H1 (cell line): ENCODE results near the gene NANOS3. TPM values are rescaled to one million over a fixed set of nuclear protein-coding genes. Genes with fewer than 3 reads are reported as not detected.

Experiments used
- CTCF ChIA-PET: fragments of 300-600 bp; sonication (Branson Sonifier 250); formaldehyde crosslinking; loops from one replicate; lab custom pipeline; 2021; ENCODE audit not compliant: partially characterized antibody; lab: Charles Lee
- POLR2A ChIA-PET: fragments of 300-600 bp; sonication (Branson Sonifier 250); formaldehyde crosslinking; loops from one replicate; lab custom pipeline; 2021; ENCODE audit warnings: inconsistent platforms; ENCODE audit not compliant: partially characterized antibody; lab: Charles Lee
- DNase-seq, 2 experiments: peaks; one replicate each; pipeline versions ENCODE4 v3.0.0 to v3.0.0-alpha.2; 2010 to 2022; ENCODE audit warnings: low spot score in 2 of 2, low read depth in 1 of 2, mixed read lengths in 1 of 2
- FAIRE-seq: peaks from 2 replicates; lab custom pipeline; 2011; peaks lifted over from hg19 to GRCh38; lab: Jason Lieb, UNC
- H2AFZ ChIP-seq: 2 replicates; pipeline ENCODE4 v1.8.1; 2012; ENCODE audit warnings: low read length, inconsistent platforms
- H2AK5ac ChIP-seq: 2 replicates; pipeline ENCODE4 v1.6.1; 2013; ENCODE audit warnings: low read depth, low read length
- H2BK120ac ChIP-seq: replicated peaks from 2 replicates; pipeline ENCODE3; 2013; ENCODE audit warnings: low read depth, low read length, inconsistent platforms
- H2BK12ac ChIP-seq: 2 replicates; pipeline ENCODE4 v1.6.1; 2013; ENCODE audit warnings: low read depth, low read length
- H2BK15ac ChIP-seq: 2 replicates; pipeline ENCODE4 v1.6.1; 2013; ENCODE audit warnings: low read length
- H2BK20ac ChIP-seq: 2 replicates; pipeline ENCODE4 v1.6.1; 2013; ENCODE audit warnings: low read length
- H2BK5ac ChIP-seq: 2 replicates; pipeline ENCODE4 v1.6.1; 2013; ENCODE audit warnings: low read depth, low read length
- H3K14ac ChIP-seq: 2 replicates; pipeline ENCODE4 v1.6.1; 2013; ENCODE audit warnings: inconsistent platforms; ENCODE audit not compliant: insufficient read length
- H3K18ac ChIP-seq: 2 replicates; pipeline ENCODE4 v1.6.1; 2013; ENCODE audit warnings: low read length; ENCODE audit errors: extremely low read depth
- H3K23ac ChIP-seq: 2 replicates; pipeline ENCODE4 v1.6.1; 2013; ENCODE audit warnings: inconsistent platforms; ENCODE audit not compliant: insufficient read length
- H3K23me2 ChIP-seq: 2 replicates; pipeline ENCODE4 v1.6.1; 2013; ENCODE audit warnings: low read depth, low read length
- H3K27ac ChIP-seq: 2 replicates; pipeline ENCODE4 v1.6.1; 2011; ENCODE audit warnings: low read depth, low read length, inconsistent platforms
- H3K27me3 ChIP-seq, 4 experiments: replicated peaks in 1 of 4; 1 replicate in 1 of 4; 2 replicates in 3 of 4; pipeline versions ENCODE4 v1.6.1 to v1.8.1; 2011 to 2013; ENCODE audit warnings: low read length in 3 of 4, mild to moderate bottlenecking in 3 of 4, inconsistent platforms in 2 of 4, mixed read lengths in 2 of 4, moderate library complexity in 1 of 4; ENCODE audit not compliant: control insufficient read depth in 3 of 4, insufficient read depth in 3 of 4; ENCODE audit errors: extremely low read depth in 1 of 4
- H3K36me3 ChIP-seq, 4 experiments: 2 replicates each; pipeline versions ENCODE4 v1.6.1 to v1.8.1; 2011 to 2013; ENCODE audit warnings: mild to moderate bottlenecking in 4 of 4, low read length in 3 of 4, moderate library complexity in 2 of 4, control low read depth in 1 of 4, inconsistent platforms in 1 of 4; ENCODE audit not compliant: insufficient read depth in 4 of 4, control insufficient read depth in 2 of 4
- H3K4ac ChIP-seq: replicated peaks from 2 replicates; pipeline ENCODE3; 2013; ENCODE audit warnings: low read length, low read depth, mixed read lengths, inconsistent platforms; ENCODE audit not compliant: insufficient read length
- H3K4me1 ChIP-seq, 4 experiments: replicated peaks in 1 of 4; 1 replicate in 1 of 4; 2 replicates in 3 of 4; pipeline versions ENCODE4 v1.6.1 to v1.8.1; 2011 to 2013; ENCODE audit warnings: low read length in 3 of 4, inconsistent platforms in 2 of 4, mixed read lengths in 1 of 4; ENCODE audit not compliant: insufficient read depth in 4 of 4, control insufficient read depth in 3 of 4
- H3K4me2 ChIP-seq, 2 experiments: 2 replicates each; pipeline versions ENCODE4 v1.6.1 to v1.8.1; 2011 to 2013; ENCODE audit warnings: low read depth in 2 of 2, low read length in 2 of 2, control low read depth in 1 of 2, inconsistent platforms in 1 of 2, mild to moderate bottlenecking in 1 of 2; ENCODE audit not compliant: insufficient read depth in 1 of 2
- H3K4me3 ChIP-seq, 4 experiments: fragments of 200-600, 300-600 bp in 1 of 4; sonication (generic), shearing (Covaris generic), sonication (Bioruptor Twin) in 1 of 4; 2 replicates each; pipeline versions ENCODE4 v1.5.1 to v1.8.1; 2011 to 2016; ENCODE audit warnings: low read length in 4 of 4, low read depth in 3 of 4, control low read depth in 2 of 4, inconsistent platforms in 2 of 4, mild to moderate bottlenecking in 2 of 4, mixed read lengths in 1 of 4, moderate library complexity in 1 of 4; ENCODE audit not compliant: insufficient read depth in 2 of 4; ENCODE audit errors: extremely low read depth in 1 of 4
- H3K56ac ChIP-seq: replicated peaks from 2 replicates; pipeline ENCODE3; 2013; ENCODE audit warnings: low read depth, mild to moderate bottlenecking, mixed read lengths, low read length, inconsistent platforms; ENCODE audit not compliant: insufficient read length
- H3K79me1 ChIP-seq: 2 replicates; pipeline ENCODE4 v1.6.1; 2013; ENCODE audit warnings: low read depth, low read length, control low read depth
- H3K79me2 ChIP-seq, 2 experiments: 2 replicates each; pipeline versions ENCODE4 v1.6.1 to v1.8.1; 2012 to 2013; ENCODE audit warnings: low read length in 2 of 2, mild to moderate bottlenecking in 2 of 2, inconsistent platforms in 1 of 2; ENCODE audit not compliant: insufficient read depth in 2 of 2, control insufficient read depth in 1 of 2
- H3K9ac ChIP-seq, 4 experiments: replicated peaks in 1 of 4; 1 replicate in 1 of 4; 2 replicates in 3 of 4; pipeline versions ENCODE4 v1.6.1 to v1.8.1; 2011 to 2013; ENCODE audit warnings: low read depth in 3 of 4, low read length in 3 of 4, control low read depth in 2 of 4, mild to moderate bottlenecking in 2 of 4, moderate library complexity in 2 of 4, inconsistent platforms in 1 of 4; ENCODE audit errors: extremely low read depth in 1 of 4
- H3K9me3 ChIP-seq, 2 experiments: 2 replicates each; pipeline versions ENCODE4 v1.6.1 to v1.8.1; 2012 to 2013; ENCODE audit warnings: mild to moderate bottlenecking in 2 of 2, moderate library complexity in 2 of 2, control low read depth in 1 of 2, inconsistent platforms in 1 of 2, low read depth in 1 of 2, low read length in 1 of 2, mixed read lengths in 1 of 2; ENCODE audit not compliant: insufficient read depth in 2 of 2
- H4K20me1 ChIP-seq, 2 experiments: replicated peaks in 1 of 2; 2 replicates each; pipeline versions ENCODE3 to v1.8.1; 2011 to 2013; ENCODE audit warnings: inconsistent platforms in 2 of 2, low read length in 2 of 2, mild to moderate bottlenecking in 1 of 2; ENCODE audit not compliant: insufficient read depth in 2 of 2, control insufficient read depth in 1 of 2
- H4K5ac ChIP-seq: 2 replicates; pipeline ENCODE4 v1.6.1; 2013; ENCODE audit warnings: low read length, low read depth, mixed read lengths, inconsistent platforms; ENCODE audit not compliant: insufficient read length
- H4K8ac ChIP-seq: 2 replicates; pipeline ENCODE4 v1.8.0; 2013; ENCODE audit warnings: mild to moderate bottlenecking, moderate library complexity, low read length, inconsistent platforms; ENCODE audit not compliant: insufficient read depth; ENCODE audit errors: extremely low read depth
- H4K91ac ChIP-seq: replicated peaks from 2 replicates; pipeline ENCODE3; 2013; ENCODE audit warnings: low read length, mixed read lengths, inconsistent platforms; ENCODE audit not compliant: insufficient read length
- CHD1 ChIP-seq: IDR thresholded peaks from 2 replicates; pipeline ENCODE4 v1.6.1; 2012; ENCODE audit warnings: low read depth, low read length, improper control_type of control experiment
- CREB1 ChIP-seq: IDR thresholded peaks from 2 replicates; pipeline ENCODE4 v1.6.1; 2012; ENCODE audit warnings: inconsistent platforms
- EGR1 ChIP-seq: IDR thresholded peaks from 2 replicates; pipeline ENCODE4 v1.6.1; 2011; ENCODE audit warnings: low read depth, low read length, borderline replicate concordance
- GABPA ChIP-seq: IDR thresholded peaks from 2 replicates; pipeline ENCODE4 v1.6.1; 2011; ENCODE audit warnings: mild to moderate bottlenecking, low read length, moderate library complexity, borderline replicate concordance; ENCODE audit not compliant: insufficient read depth
- KDM5A ChIP-seq: fragments of 200-600 bp; IDR thresholded peaks from 2 replicates; pipeline ENCODE4 v1.7.1; 2012; ENCODE audit warnings: mild to moderate bottlenecking, low read length, inconsistent platforms, mixed read lengths
- NRF1 ChIP-seq: IDR thresholded peaks from 2 replicates; pipeline ENCODE4 v1.6.1; 2011; ENCODE audit warnings: mild to moderate bottlenecking, low read depth, low read length, improper control_type of control experiment
- RXRA ChIP-seq: IDR thresholded peaks from 2 replicates; pipeline ENCODE4 v1.6.1; 2011; ENCODE audit warnings: low read depth, mild to moderate bottlenecking, low read length, moderate library complexity; ENCODE audit not compliant: insufficient read depth
- SIX5 ChIP-seq: IDR thresholded peaks from 2 replicates; pipeline ENCODE4 v1.6.1; 2011; ENCODE audit warnings: mild to moderate bottlenecking, low read depth, low read length
- TAF1 ChIP-seq: IDR thresholded peaks from 2 replicates; pipeline ENCODE4 v1.6.1; 2011; ENCODE audit warnings: mild to moderate bottlenecking, low read depth, low read length
- WGBS, 2 experiments: shearing (Covaris generic) in 1 of 2; methylation state at CpG; one replicate each; pipeline versions ENCODE4 v1.1.6 to v1.1.7; 2013 to 2015; ENCODE audit warnings: low lambda C conversion rate in 2 of 2, mixed read lengths in 2 of 2, inconsistent platforms in 1 of 2, low coverage in 1 of 2, missing lambda C conversion rate in 1 of 2; ENCODE audit not compliant: insufficient replicate concordance in 2 of 2, insufficient coverage in 1 of 2, insufficient read length in 1 of 2; ENCODE audit errors: extremely low coverage in 1 of 2, missing lambda C conversion rate in 1 of 2; 5-methylcytosine and 5-hydroxymethylcytosine counted together
- polyA plus RNA-seq, 7 experiments: library from polyadenylated mRNA; depleted of rRNA in 3 of 7; stranded (reverse) in 5 of 7; unstranded in 2 of 7; fragments of >200 nt in 5 of 7; fragments of 200-250 nt in 2 of 7; gene quantifications; 1 replicate in 5 of 7; 2 replicates in 1 of 7; 4 replicates in 1 of 7; pipeline versions ENCODE4 v1.2.1 to v1.2.3, GENCODE V29; 2011 to 2013; ENCODE audit warnings: missing spikeins in 2 of 7, mixed read lengths in 2 of 7
- total RNA-seq: library from RNA; stranded (reverse); fragmentation: NEBNext Ultra II Directional; extraction: Animal tissue kit (Norgen Biotek cat#: 25700); gene quantifications from 2 replicates; pipeline ENCODE4 v1.2.1, GENCODE V29; 2021
- TF ChIP-seq, protein P1 (sequence below): IDR thresholded peaks from 2 replicates; pipeline ENCODE4 v1.6.1; 2011; ENCODE audit warnings: low read depth, mild to moderate bottlenecking, low read length; ENCODE audit not compliant: insufficient read depth

Gene NANOS3
- total and polyA plus RNA-seq, 2 of the 8 experiments (the other 6 are each of a cell fraction or from before 2014, with no cell fraction given) = 0.62 TPM; not detected in 1

DNA sequence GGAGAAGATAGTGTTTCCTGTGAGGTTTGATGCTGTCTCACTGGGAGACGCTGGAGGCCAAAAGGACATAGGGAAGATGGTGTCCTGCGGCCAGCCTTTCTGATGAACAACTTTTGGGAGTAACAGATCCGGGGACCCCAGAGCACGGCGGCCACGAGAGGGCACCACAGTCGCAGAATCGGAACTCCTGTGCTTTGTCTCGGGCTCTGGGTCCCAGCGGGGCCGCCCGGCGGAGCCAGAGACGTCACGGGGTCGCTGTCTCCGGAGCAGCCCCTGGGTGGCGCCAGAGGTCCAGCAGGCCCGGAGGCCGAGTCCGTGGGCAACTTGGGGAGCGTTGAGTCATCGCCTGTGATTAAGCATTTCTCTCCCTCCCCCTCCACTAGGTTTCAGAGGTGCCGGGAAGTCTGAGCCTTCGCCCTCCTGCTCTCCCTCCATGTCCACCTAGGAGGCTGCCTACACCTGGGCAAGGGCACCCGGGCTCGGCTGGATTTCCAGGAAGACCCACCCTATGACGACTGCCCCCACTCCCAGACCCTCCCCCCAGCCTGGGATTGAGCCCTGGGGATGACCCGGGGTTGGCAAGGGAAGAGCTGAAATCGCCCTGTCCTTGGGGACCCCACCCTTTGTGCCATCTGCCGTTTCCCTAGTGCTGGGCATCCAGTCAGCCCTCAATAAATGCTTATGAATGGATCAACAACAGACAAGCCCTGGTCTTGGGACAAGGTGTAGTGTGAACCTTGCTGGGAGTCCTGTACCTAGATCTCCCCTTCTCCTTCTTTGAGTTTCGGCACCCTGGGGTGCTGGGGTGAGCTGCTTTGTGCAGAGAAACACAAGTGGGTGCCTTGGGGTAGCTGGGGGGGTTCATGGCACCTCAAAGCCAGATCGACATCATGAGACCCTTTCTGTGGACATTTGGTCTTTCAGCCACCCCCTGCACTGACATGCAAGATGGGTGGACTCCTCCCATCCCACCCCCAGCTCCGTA lies 3.4 kb downstream of the NANOS3 start:
- peak; percentile 58 for FAIRE-seq
- ChIA-PET CTCF (interaction anchor here (0.6 to 8.7 kb wide), 60 partner anchors 9 to 386 kb away, joined by 3 to 76 read pairs (median 4); partner anchors contain the start of genes ASF1B, BRME1, CC2D1A and DCAF15), POLR2A (interaction anchor here (0.6 to 3.3 kb wide), 15 partner anchors 15 to 271 kb away, joined by 3 to 13 read pairs (median 4); partner anchors contain the start of genes BRME1, C19orf53, CC2D1A and DCAF15)
- no peak for TF ChIP-seq NRF1
- TF ChIP-seq KDM5A = no peak
- TF ChIP-seq, protein P1, sequence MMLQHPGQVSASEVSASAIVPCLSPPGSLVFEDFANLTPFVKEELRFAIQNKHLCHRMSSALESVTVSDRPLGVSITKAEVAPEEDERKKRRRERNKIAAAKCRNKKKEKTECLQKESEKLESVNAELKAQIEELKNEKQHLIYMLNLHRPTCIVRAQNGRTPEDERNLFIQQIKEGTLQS = peak; percentile 80
- no peak for TF ChIP-seq RXRA
- TF ChIP-seq CREB1 = peak; percentile 91
- TF ChIP-seq TAF1 = peak; percentile 46; the same call in 1 of the 2 replicates
- peak; percentile 80 for TF ChIP-seq GABPA
- TF ChIP-seq CHD1 = no peak
- no peak for TF ChIP-seq SIX5
- TF ChIP-seq EGR1 = no peak

More for the DNA sequence above, 3.4 kb downstream of the NANOS3 start:
- Histone ChIP-seq H4K20me1 (no peaks in the 10 kb centered on the region), H2AK5ac (no peak overlapping the region), H3K27ac (0 out of 2 replicates have a peak overlapping the region, but pooled peaks have one; percentile 43), H2AFZ (no peak overlapping the region), H3K27me3 (peaks cover 5 to 23% (median 12%) of the 10 kb centered on the region in 4 experiments), H3K23me2 (no peaks in the 10 kb centered on the region), H2BK5ac (peak overlapping the region; percentile 71; the same call in 1 of the 2 replicates), H3K4ac (no peak overlapping the region), H3K79me2 (no peaks in the 10 kb centered on the region), H3K56ac (no peak overlapping the region), H4K5ac (peak overlapping the region; percentile 18), H3K36me3 (no peaks in the 10 kb centered on the region), H3K4me1 (peaks cover 6 to 23% (median 16%) of the 10 kb centered on the region in 4 experiments), H2BK20ac (peak overlapping the region; percentile 38; the same call in 1 of the 2 replicates), H4K91ac (peak overlapping the region; percentile 48), H2BK120ac (no peak overlapping the region), H3K9me3 (no peaks in the 10 kb centered on the region), H3K4me2 (peak overlapping the region; percentile 1 to 68; a peak in 3 of 4 replicates), H3K23ac (no peak overlapping the region), H2BK12ac (peak overlapping the region; percentile 69), H3K14ac (no peak overlapping the region), H3K4me3 (peak overlapping the region in 3 of 4 experiments; percentile 10 to 48 (median 11); a peak in 3 of 8 replicates), H2BK15ac (0 out of 2 replicates have a peak overlapping the region, but pooled peaks have one; percentile 55), H3K79me1 (no peaks in the 10 kb centered on the region), H3K18ac (peak overlapping the region; percentile 88), H4K8ac (peak overlapping the region; percentile 75), H3K9ac (peak overlapping the region in 2 of 4 experiments; percentile 9 to 26; a peak in 1 of 7 replicates)
- 15% methylated on average over 33 of the region's 34 CpGs; no CpG with 5 or more reads in 1 of the 2 experiments for WGBS, 2 experiments
- peak; percentile 90 to 100 for DNase-seq
